Stimulated activated CD8-positive, alpha-beta memory T cell treated with anti-CD3 and anti-CD28 coated beads, Interleukin-15, amount 100 ng/mL, for 4 hours (primary cell): ENCODE results near the gene PGM2.

Experiments
- DNase-seq, 2 donors: peaks; one replicate each; pipeline ENCODE4 v3.0.0-alpha.2; 2020; ENCODE audit warnings: low read depth in 2 of 2

The PGM2 gene

DNA sequence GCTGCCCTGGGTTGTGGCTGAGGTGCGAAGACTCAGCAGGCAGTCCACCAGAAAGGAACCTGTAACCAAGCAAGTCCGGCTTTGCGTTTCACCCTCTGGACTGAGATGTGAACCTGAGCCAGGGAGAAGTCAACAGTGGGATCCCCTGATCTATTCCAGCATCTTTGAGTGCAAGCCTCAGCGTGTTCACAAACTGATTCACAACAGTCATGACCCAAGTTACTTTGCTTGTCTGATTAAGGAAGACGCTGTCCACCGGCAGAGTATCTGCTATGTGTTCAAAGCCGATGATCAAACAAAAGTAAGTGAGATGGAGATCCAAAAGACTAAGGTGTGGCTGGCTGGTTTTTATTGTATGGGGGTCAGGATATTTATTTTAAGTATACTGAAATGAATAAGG lies 75.7 kb downstream of the PGM2 start:
- no peak for DNase-seq

- no peak for DNase-seq
Observed at GRCh38 chr4:37902738-37903693, 76.5 kb downstream of the PGM2 start.

GRCh38 chr4:37903901-37904300 lies 77.4 kb downstream of the PGM2 start:
- DNase-seq = no peak

GRCh38 chr4:37904824-37905223 lies 78.3 kb downstream of the PGM2 start:
- DNase-seq = no peak

- no peak for DNase-seq
Observed at GRCh38 chr4:37905533-37906169, 79.2 kb downstream of the PGM2 start.

GRCh38 chr4:37908488-37909331 lies 82.2 kb downstream of the PGM2 start:
- no peak for DNase-seq

DNA sequence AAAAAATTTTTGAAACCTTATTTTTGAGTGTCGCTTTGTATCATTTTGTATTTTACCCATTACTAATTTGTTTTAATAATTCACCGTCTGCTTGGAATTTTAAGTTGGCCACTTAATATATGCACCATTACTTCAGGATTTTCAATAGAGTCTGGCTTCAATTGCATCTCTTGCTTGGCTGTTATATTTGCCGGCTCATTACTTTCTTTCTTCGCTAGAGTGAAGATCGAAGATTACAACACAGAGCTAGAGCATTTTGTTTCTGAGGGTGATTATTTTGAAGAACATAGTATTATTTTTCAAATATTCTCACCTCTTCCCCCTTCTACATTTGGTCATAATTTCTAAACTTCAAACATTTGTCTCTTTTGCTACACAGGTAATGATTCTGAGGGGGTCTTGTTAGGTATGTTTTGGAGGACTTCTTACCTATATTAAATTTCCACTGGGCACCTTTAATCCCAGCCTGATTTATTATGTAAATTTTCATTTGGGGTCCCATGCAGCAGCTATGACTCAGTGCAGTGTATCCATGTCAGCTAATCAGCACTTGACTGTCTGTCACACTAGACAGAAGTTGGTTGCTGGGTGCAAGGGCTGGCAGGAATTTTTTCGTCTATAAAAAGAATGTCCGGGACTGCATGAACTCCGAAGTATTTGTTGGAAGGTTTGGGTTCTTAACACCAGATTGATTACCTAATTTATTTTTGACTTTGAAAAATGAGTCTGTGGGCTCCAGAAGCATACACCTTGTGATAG lies 83.0 kb downstream of the PGM2 start:
- no peak for DNase-seq

DNA sequence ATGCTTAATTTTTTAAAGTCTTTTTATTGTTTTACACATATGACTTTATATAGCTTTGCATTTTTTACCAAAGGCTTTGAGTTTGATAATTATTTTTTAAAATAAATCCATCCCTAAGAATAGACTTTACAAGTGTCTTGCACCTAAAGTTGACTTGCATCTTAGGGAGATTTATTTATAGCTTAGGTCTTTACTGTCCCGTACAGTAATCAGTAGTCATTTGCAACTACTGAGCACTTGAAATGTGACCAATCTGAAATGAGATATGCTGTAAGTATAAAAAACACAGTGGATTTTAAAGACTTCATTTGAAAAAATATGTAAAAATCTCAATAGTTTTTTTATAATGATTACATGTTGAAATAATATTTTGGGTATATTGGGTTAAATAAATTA lies 83.6 kb downstream of the PGM2 start:
- DNase-seq = no peak
